K562 (cell line): ENCODE measurements around the gene TTC16. TPM values are rescaled to one million over a fixed set of nuclear protein-coding genes. Genes with fewer than 3 reads are reported as not detected.
A peak's percentile ranks its signal among the peaks of the same experiment; 100 is the strongest.

Experiments used
- FOXA3 ChIP-seq, 2 experiments: fragments of 450-650 bp in 1 of 2; sonication (generic) in 1 of 2; formaldehyde crosslinking; IDR thresholded peaks in 1 of 2; conservative IDR thresholded peaks in 1 of 2; 2 replicates each; pipeline versions ENCODE4 v1.4.0 to v1.8.0; 2020 to 2022; ENCODE audit warnings: mild to moderate bottlenecking in 2 of 2, missing genetic modification reagents in 1 of 2
- FOXK2 ChIP-seq, 2 experiments: fragments of 450-650 bp; IDR thresholded peaks in 1 of 2; conservative IDR thresholded peaks in 1 of 2; 2 replicates each; pipeline ENCODE4 v1.6.1; 2016; ENCODE audit warnings: low read depth in 2 of 2, mild to moderate bottlenecking in 1 of 2
- MECOM ChIP-seq: fragments of 250-450 bp; sonication (Bioruptor Pico); IDR thresholded peaks from 2 replicates; pipeline ENCODE4 v1.8.0; 2022; ENCODE audit warnings: inconsistent platforms
- RBFOX2 ChIP-seq: fragments of 200-400 bp; formaldehyde crosslinking; IDR thresholded peaks from 2 replicates; pipeline ENCODE4 v1.6.1; 2017; ENCODE audit warnings: low read depth, mild to moderate bottlenecking, low read length, moderate library complexity
- polyA plus RNA-seq, 8 experiments: library from polyadenylated mRNA; depleted of rRNA in 4 of 8; stranded (reverse) in 5 of 8; unstranded in 3 of 8; fragments of >200 nt; fragmentation: Nextera tagmentation in 2 of 8; fragmentation: Illumina TruSeq in 1 of 8; extraction: Ambion mirVana in 2 of 8; extraction: Trizol in 1 of 8; gene quantifications; 2 replicates each; pipeline versions ENCODE4 v1.2.1 to v1.2.3, GENCODE V29; 2011 to 2014; ENCODE audit warnings: inconsistent platforms in 1 of 8, missing spikeins in 1 of 8
- total RNA-seq, 7 experiments: library from RNA; depleted of rRNA in 6 of 7; stranded (reverse); fragments of >200 nt in 6 of 7; fragmentation: Illumina TruSeq in 2 of 7; extraction: Trizol in 2 of 7; gene quantifications; 2 replicates each; pipeline versions ENCODE4 v1.2.1 to v1.2.3, GENCODE V29; 2011 to 2021; ENCODE audit warnings: low replicate concordance in 1 of 7
- TF ChIP-seq, protein P1 (sequence below): sonication (generic); formaldehyde crosslinking; IDR thresholded peaks from 2 replicates; pipeline ENCODE4 v1.4.0; 2020; ENCODE audit warnings: mild to moderate bottlenecking, missing genetic modification reagents
- TF ChIP-seq, protein P2 (sequence below): sonication (generic); formaldehyde crosslinking; IDR thresholded peaks from 2 replicates; pipeline ENCODE4 v1.8.1; 2023; ENCODE audit warnings: mild to moderate bottlenecking, missing genetic modification reagents, moderate library complexity
- TF ChIP-seq, protein P3 (sequence below): sonication (generic); formaldehyde crosslinking; IDR thresholded peaks from 2 replicates; pipeline ENCODE4 v1.8.1; 2023; ENCODE audit warnings: mild to moderate bottlenecking, missing genetic modification reagents

Gene TTC16
- total and polyA plus RNA-seq, 9 of the 15 experiments (the other 6 are each of a cell fraction or from before 2014, with no cell fraction given): 0.11 TPM; not detected in 8

GRCh38 chr9:127735530-127736185, 19.8 kb downstream of the TTC16 start (continued):
- TF ChIP-seq FOXA3 (CRISPR knock-in tag; conservative IDR thresholded peaks at IDR 0.05 in 1 of 2, IDR thresholded peaks at IDR 0.05 in 1 of 2): peak in 1 of 2 experiments; percentile 53; a peak in 1 of 4 replicates
- no peak for TF ChIP-seq RBFOX2
- TF ChIP-seq, protein P1, sequence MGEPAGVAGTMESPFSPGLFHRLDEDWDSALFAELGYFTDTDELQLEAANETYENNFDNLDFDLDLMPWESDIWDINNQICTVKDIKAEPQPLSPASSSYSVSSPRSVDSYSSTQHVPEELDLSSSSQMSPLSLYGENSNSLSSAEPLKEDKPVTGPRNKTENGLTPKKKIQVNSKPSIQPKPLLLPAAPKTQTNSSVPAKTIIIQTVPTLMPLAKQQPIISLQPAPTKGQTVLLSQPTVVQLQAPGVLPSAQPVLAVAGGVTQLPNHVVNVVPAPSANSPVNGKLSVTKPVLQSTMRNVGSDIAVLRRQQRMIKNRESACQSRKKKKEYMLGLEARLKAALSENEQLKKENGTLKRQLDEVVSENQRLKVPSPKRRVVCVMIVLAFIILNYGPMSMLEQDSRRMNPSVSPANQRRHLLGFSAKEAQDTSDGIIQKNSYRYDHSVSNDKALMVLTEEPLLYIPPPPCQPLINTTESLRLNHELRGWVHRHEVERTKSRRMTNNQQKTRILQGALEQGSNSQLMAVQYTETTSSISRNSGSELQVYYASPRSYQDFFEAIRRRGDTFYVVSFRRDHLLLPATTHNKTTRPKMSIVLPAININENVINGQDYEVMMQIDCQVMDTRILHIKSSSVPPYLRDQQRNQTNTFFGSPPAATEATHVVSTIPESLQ: no peak
- TF ChIP-seq, protein P2, sequence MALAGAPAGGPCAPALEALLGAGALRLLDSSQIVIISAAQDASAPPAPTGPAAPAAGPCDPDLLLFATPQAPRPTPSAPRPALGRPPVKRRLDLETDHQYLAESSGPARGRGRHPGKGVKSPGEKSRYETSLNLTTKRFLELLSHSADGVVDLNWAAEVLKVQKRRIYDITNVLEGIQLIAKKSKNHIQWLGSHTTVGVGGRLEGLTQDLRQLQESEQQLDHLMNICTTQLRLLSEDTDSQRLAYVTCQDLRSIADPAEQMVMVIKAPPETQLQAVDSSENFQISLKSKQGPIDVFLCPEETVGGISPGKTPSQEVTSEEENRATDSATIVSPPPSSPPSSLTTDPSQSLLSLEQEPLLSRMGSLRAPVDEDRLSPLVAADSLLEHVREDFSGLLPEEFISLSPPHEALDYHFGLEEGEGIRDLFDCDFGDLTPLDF: 0 out of 2 replicates have a peak, but pooled peaks have one; percentile 14
- TF ChIP-seq, protein P3, sequence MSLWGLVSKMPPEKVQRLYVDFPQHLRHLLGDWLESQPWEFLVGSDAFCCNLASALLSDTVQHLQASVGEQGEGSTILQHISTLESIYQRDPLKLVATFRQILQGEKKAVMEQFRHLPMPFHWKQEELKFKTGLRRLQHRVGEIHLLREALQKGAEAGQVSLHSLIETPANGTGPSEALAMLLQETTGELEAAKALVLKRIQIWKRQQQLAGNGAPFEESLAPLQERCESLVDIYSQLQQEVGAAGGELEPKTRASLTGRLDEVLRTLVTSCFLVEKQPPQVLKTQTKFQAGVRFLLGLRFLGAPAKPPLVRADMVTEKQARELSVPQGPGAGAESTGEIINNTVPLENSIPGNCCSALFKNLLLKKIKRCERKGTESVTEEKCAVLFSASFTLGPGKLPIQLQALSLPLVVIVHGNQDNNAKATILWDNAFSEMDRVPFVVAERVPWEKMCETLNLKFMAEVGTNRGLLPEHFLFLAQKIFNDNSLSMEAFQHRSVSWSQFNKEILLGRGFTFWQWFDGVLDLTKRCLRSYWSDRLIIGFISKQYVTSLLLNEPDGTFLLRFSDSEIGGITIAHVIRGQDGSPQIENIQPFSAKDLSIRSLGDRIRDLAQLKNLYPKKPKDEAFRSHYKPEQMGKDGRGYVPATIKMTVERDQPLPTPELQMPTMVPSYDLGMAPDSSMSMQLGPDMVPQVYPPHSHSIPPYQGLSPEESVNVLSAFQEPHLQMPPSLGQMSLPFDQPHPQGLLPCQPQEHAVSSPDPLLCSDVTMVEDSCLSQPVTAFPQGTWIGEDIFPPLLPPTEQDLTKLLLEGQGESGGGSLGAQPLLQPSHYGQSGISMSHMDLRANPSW (CRISPR knock-in tag): peak; percentile 72; the same call in 1 of the 2 replicates
- TF ChIP-seq FOXK2 (conservative IDR thresholded peaks at IDR 0.05 in 1 of 2, IDR thresholded peaks at IDR 0.05 in 1 of 2; ENCODE audit: low read depth in 2 of 2): peak; percentile 38 to 40; a peak in 1 of 4 replicates
- TF ChIP-seq MECOM (CRISPR knock-in tag): no peak
- TF ChIP-seq, all 486 proteins: peak for 8
